GM10248 (cell line): ENCODE measurements around the gene OLFM1.

Experiments used
- CTCF ChIA-PET: fragments of 300-600 bp; sonication (Branson Sonifier 250); formaldehyde crosslinking; extraction: SDS; loops from one replicate; lab custom pipeline; 2021; ENCODE audit warnings: antibody characterized with exemption; lab: Yijun Ruan, JAX
- POLR2A ChIA-PET: fragments of 350-650 bp; sonication (Branson Sonifier 250); formaldehyde crosslinking; extraction: SDS; loops from one replicate; lab custom pipeline; 2020; ENCODE audit warnings: antibody characterized with exemption; lab: Yijun Ruan, JAX
- DNase-seq: peaks from one replicate; pipeline ENCODE4 v3.0.0; 2012; ENCODE audit errors: extremely low spot score
- TF ChIP-seq, protein P1 (sequence below): IDR thresholded peaks from 2 replicates; pipeline ENCODE4 v1.5.1; 2012; ENCODE audit warnings: mild to moderate bottlenecking, low read depth; ENCODE audit errors: extremely low read depth, missing control alignments, control extremely low read depth

OLFM1 gene

DNA sequence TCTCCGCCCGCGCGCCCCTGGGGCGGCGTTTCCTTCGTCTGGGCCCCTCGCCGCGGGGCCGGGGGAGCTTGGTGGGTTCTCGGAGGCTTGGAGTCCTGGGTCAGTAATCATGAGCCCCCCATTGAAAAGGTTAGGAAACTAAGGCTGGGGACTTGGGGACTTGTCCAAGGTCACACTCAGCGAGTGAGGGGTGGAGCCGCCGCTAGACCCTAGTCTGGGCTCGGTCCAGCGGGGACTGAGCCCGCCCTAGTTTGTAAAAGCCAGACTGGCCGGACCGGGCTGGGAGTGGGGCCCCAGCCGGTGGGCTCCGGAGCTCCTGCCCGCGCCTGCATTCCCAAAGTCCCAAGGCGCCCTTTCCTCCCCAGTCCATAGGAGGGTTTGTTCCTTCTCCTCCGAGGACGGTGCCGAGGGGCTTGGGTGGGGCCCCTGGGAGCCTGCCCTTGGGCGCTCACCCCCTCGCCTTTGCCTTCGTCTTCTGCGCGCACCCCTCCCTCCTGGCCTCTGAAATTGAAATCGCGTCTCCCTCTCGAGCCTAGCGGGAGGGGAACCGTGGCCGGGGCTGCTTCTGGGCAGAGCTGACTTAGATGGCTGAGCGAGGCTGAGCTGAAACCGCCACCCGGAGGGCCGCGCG, 995 bp downstream of the OLFM1 start:
- CTCF ChIA-PET, result interaction anchor here (3.7 kb wide), 1 partner anchor 324 kb away, joined by 14 read pairs; no protein-coding TSS in a partner anchor
- TF ChIP-seq, protein P1, sequence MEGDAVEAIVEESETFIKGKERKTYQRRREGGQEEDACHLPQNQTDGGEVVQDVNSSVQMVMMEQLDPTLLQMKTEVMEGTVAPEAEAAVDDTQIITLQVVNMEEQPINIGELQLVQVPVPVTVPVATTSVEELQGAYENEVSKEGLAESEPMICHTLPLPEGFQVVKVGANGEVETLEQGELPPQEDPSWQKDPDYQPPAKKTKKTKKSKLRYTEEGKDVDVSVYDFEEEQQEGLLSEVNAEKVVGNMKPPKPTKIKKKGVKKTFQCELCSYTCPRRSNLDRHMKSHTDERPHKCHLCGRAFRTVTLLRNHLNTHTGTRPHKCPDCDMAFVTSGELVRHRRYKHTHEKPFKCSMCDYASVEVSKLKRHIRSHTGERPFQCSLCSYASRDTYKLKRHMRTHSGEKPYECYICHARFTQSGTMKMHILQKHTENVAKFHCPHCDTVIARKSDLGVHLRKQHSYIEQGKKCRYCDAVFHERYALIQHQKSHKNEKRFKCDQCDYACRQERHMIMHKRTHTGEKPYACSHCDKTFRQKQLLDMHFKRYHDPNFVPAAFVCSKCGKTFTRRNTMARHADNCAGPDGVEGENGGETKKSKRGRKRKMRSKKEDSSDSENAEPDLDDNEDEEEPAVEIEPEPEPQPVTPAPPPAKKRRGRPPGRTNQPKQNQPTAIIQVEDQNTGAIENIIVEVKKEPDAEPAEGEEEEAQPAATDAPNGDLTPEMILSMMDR, result no peak
- DNase-seq, result no peak
- POLR2A ChIA-PET, result interaction anchor here (0.5 kb wide), 1 partner anchor 357 kb away, joined by 3 read pairs; no protein-coding TSS in a partner anchor

DNA sequence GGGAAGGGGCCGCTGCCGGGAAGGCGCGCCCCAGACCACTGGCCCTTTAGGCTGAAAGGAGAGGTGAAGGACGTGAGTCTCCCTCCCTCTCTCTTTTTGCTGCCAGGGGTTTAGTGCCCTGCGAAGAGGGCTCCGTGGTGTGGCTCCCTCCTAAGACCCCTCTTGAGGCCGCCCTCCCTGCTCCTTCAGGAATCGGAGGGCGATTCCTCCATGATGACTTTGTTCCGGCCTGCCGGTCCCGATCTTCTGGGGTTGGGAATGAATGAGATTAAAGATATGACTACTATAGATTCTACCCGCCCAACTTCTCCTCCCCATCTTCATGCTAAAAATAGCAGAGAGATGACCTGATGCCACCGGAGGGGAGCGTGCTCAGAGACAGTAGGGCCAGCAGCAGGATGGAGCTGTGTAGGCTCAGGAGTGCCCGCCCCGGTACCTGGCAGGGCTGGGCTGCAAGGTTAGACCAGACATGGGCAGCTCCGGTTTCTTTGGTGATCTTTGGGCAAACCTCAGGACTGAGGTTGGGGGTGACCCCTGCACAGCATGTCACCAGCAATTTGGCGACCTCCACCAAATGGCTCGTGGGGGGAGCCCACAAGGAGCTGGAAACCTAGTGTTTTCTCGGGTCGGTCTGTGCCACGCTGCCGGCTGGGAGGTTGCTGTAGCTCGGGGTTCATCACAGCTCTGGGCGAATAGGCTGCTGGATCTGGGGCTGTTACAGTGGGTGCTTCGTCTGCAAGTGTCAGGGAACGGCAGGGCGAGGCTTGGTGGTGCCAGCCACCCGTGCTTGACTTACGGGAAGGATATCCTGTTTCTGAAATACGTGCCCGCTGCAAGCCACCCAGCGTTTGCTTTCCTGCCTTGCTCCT, 1.7 kb downstream of the OLFM1 start:
- TF ChIP-seq, protein P1, result no peak
- DNase-seq, result no peak
- CTCF ChIA-PET, result no interaction called here
- POLR2A ChIA-PET, result interaction anchor here (0.5 kb wide), 1 partner anchor 356 kb away, joined by 3 read pairs; no protein-coding TSS in a partner anchor

- CTCF ChIA-PET, result no interaction called here
- TF ChIP-seq, protein P1, result no peak
Measured at GRCh38 chr9:135090081-135090480, 2.6 kb downstream of the OLFM1 start.

DNA sequence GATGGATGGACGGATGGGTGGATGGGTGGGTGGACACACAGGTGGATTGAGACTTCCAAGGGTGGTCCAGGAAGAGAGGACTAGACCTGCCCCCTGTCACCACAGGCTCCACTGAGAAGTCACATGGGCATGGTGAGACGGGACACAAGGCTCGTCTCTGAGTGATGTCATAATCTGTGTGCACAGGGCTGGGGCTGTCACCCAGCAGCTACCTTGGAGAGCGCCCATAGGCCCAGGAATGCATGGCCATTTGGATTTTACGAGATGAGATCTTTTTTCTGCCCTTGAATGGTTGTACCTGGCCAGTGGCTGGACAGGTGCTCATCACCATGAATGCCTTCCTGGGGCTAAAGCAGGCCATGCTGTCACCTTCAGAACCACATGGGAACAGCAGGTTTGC, 3.1 kb downstream of the OLFM1 start:
- TF ChIP-seq, protein P1, result no peak
- DNase-seq, result no peak
- ChIA-PET POLR2A (no interaction called here), CTCF (no interaction called here)

More at GRCh38 chr9:135090081-135090480, 2.6 kb downstream of the OLFM1 start:
- POLR2A ChIA-PET, result no interaction called here
- no peak for DNase-seq

DNA sequence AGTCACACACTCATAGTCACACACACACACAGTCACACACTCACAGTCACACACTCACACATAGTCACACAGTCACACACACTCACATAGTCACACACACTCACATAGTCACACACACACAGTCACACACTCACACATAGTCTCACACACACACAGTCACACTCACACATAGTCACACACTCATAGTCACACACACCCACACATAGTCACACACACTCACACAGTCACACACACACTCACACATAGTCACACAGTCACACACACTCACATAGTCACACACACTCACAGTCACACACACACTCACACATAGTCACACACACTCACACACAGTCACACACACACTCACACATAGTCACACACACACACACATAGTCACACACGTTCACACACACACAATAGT, 4.1 kb downstream of the OLFM1 start:
- POLR2A ChIA-PET, result no interaction called here
- CTCF ChIA-PET, result no interaction called here

GRCh38 chr9:135093111-135093510, 5.6 kb downstream of the OLFM1 start:
- ChIA-PET POLR2A (no interaction called here), CTCF (interaction anchor here (2.1 kb wide), 1 partner anchor 10 kb away, joined by 4 read pairs; no protein-coding TSS in a partner anchor)
- no peak for DNase-seq
- TF ChIP-seq, protein P1, result no peak

More for the DNA sequence above, 4.1 kb downstream of the OLFM1 start:
- DNase-seq, result no peak
- TF ChIP-seq, protein P1, result no peak
